ENCODE data around the gene ATG3. TPM values are rescaled to one million over a fixed set of nuclear protein-coding genes. Genes with fewer than 3 reads are reported as not detected.

The ATG3 gene
- polyA plus RNA-seq, 1 donor (not counting 4 experiments of a cell fraction or from before 2014, with no cell fraction given) = 61.3 TPM

GRCh38 chr3:112492124-112492523, 69.6 kb downstream of the ATG3 start:
- Histone ChIP-seq H3K27ac (ENCODE audit: control insufficient read depth, insufficient read depth, low read length) (no peak overlapping the region), H3K9me1 (ENCODE audit: control insufficient read depth, extremely low read depth, insufficient read depth, low read length) (no peaks in the 10 kb centered on the region), H3K9me3 (ENCODE audit: control insufficient read depth, low read depth, low read length) (no peaks in the 10 kb centered on the region), H4K20me1 (ENCODE audit: control insufficient read depth, extremely low read depth, insufficient read depth, low read length) (no peaks in the 10 kb centered on the region), H3K79me2 (ENCODE audit: control insufficient read depth, insufficient read depth, low read length) (no peaks in the 10 kb centered on the region), H3K27me3 (ENCODE audit: control insufficient read depth, extremely low read depth, insufficient read depth, low read length) (no peaks in the 10 kb centered on the region), H3K36me3 (ENCODE audit: control insufficient read depth in 2 of 2, extremely low read depth in 1 of 2, insufficient read depth in 2 of 2, low read length in 2 of 2) (no peaks in the 10 kb centered on the region), H3K4me2 (ENCODE audit: control insufficient read depth, extremely low read depth, insufficient read depth, low read depth, low read length) (no peak overlapping the region), H2AFZ (ENCODE audit: control insufficient read depth, low read length) (no peak overlapping the region), H3K9ac (ENCODE audit: control insufficient read depth, extremely low read depth, insufficient read depth, low read length) (no peak overlapping the region), H3K4me3 (ENCODE audit: control insufficient read depth in 2 of 3, extremely low read depth in 1 of 3, insufficient read depth in 2 of 3, low read depth in 1 of 3, low read length in 3 of 3) (no peak overlapping the region), H3K4me1 (ENCODE audit: control insufficient read depth, extremely low read depth, insufficient read depth, low read length) (no peaks in the 10 kb centered on the region)
- dilution Hi-C loops (cut with MboI; ENCODE audit: extremely low pct_ligation_motif_present, low sequenced_read_pairs) = no loop called here
- TF ChIP-seq CTCF (optimal IDR thresholded peaks at IDR 0.05 in 1 of 3, IDR thresholded peaks at IDR 0.05 in 1 of 3, conservative IDR thresholded peaks at IDR 0.05 in 1 of 3; ENCODE audit: extremely low read depth in 1 of 3, insufficient read depth in 2 of 3, low read length in 3 of 3) (no peak), EZH2 (IDR thresholded peaks at IDR 0.05; ENCODE audit: low read length) (no peak)
- FAIRE-seq (no peak), DNase-seq (ENCODE audit: low read depth, low spot score) (no peak)

- Histone ChIP-seq H3K27ac (ENCODE audit: control insufficient read depth, insufficient read depth, low read length) (no peak overlapping the region), H3K9ac (ENCODE audit: control insufficient read depth, extremely low read depth, insufficient read depth, low read length) (no peak overlapping the region), H3K27me3 (ENCODE audit: control insufficient read depth, extremely low read depth, insufficient read depth, low read length) (no peaks in the 10 kb centered on the region), H3K9me3 (ENCODE audit: control insufficient read depth, low read depth, low read length) (no peaks in the 10 kb centered on the region), H3K79me2 (ENCODE audit: control insufficient read depth, insufficient read depth, low read length) (no peaks in the 10 kb centered on the region), H2AFZ (ENCODE audit: control insufficient read depth, low read length) (no peak overlapping the region), H3K4me1 (ENCODE audit: control insufficient read depth, extremely low read depth, insufficient read depth, low read length) (no peaks in the 10 kb centered on the region), H3K4me2 (ENCODE audit: control insufficient read depth, extremely low read depth, insufficient read depth, low read depth, low read length) (no peak overlapping the region), H3K4me3 (ENCODE audit: control insufficient read depth in 2 of 3, extremely low read depth in 1 of 3, insufficient read depth in 2 of 3, low read depth in 1 of 3, low read length in 3 of 3) (no peak overlapping the region), H4K20me1 (ENCODE audit: control insufficient read depth, extremely low read depth, insufficient read depth, low read length) (no peaks in the 10 kb centered on the region), H3K9me1 (ENCODE audit: control insufficient read depth, extremely low read depth, insufficient read depth, low read length) (no peaks in the 10 kb centered on the region), H3K36me3 (ENCODE audit: control insufficient read depth in 2 of 2, extremely low read depth in 1 of 2, insufficient read depth in 2 of 2, low read length in 2 of 2) (no peaks in the 10 kb centered on the region)
- no peak for FAIRE-seq
- no peak for DNase-seq (ENCODE audit: low read depth, low spot score)
- TF ChIP-seq EZH2 (IDR thresholded peaks at IDR 0.05; ENCODE audit: low read length) = no peak
- no peak for TF ChIP-seq CTCF (optimal IDR thresholded peaks at IDR 0.05 in 1 of 3, IDR thresholded peaks at IDR 0.05 in 1 of 3, conservative IDR thresholded peaks at IDR 0.05 in 1 of 3; ENCODE audit: extremely low read depth in 1 of 3, insufficient read depth in 2 of 3, low read length in 3 of 3)
- dilution Hi-C loops (cut with MboI; ENCODE audit: extremely low pct_ligation_motif_present, low sequenced_read_pairs) = no loop called here
These were observed 70.4 kb downstream of the ATG3 start for GRCh38 chr3:112491373-112491772.
